PC-9 (cell line): ENCODE measurements around the gene LYPD6B.
A peak's percentile ranks its signal among the peaks of the same experiment; 100 is the strongest.

Source experiments
- CTCF ChIP-seq: fragments of 200-600 bp; sonication (generic); conservative IDR thresholded peaks from 2 replicates; pipeline ENCODE4 v1.6.1; 2017; ENCODE audit warnings: mixed run types, antibody characterized with exemption, mild to moderate bottlenecking, moderate library complexity
- EZH2 ChIP-seq: fragments of 200-600 bp; sonication (generic); IDR thresholded peaks from 2 replicates; pipeline ENCODE4 v1.8.0; 2017; ENCODE audit warnings: antibody characterized with exemption, low read depth

- no peak for TF ChIP-seq EZH2
- TF ChIP-seq CTCF: peak; percentile 55
Observed at GRCh38 chr2:149040451-149040850, 2.0 kb downstream of the LYPD6B start.
